ENCODE measurements around the gene LMX1B. TPM values are rescaled to one million over a fixed set of nuclear protein-coding genes. Genes with fewer than 3 reads are reported as not detected.

Gene LMX1B
- total and polyA plus RNA-seq, 3 donors from 2014 or later, result 2.8 to 7.6 (median 7.6) TPM

- no peak overlapping the region for H3K27ac ChIP-seq
- H3K4me1 ChIP-seq, result peaks cover 17% of the 10 kb centered on the region
- H3K27me3 ChIP-seq, result no peaks in the 10 kb centered on the region
- H3K36me3 ChIP-seq (ENCODE audit: low read depth, missing control alignments), result no peaks in the 10 kb centered on the region
- TF ChIP-seq POLR2A (IDR thresholded peaks at IDR 0.05) (no peak), CTCF (IDR thresholded peaks at IDR 0.05) (no peak)
- DNase-seq, result no peak
- no peaks in the 10 kb centered on the region for H3K9me3 ChIP-seq
- WGBS, 2 donors, result 62 to 72% methylated on average over 1 of the region's 1 CpG
- intact Hi-C loops (cut with DNase I; ENCODE audit: low total_unique reads), result no loop called here
- no peak overlapping the region for H3K4me3 ChIP-seq
Measured at GRCh38 chr9:126607086-126607485, 6.6 kb upstream of the LMX1B start.

- H3K9me3 ChIP-seq, result no peaks in the 10 kb centered on the region
- no peak overlapping the region for H3K4me3 ChIP-seq
- TF ChIP-seq POLR2A (IDR thresholded peaks at IDR 0.05), result no peak
- TF ChIP-seq CTCF (IDR thresholded peaks at IDR 0.05), result no peak
- no peak overlapping the region for H3K27ac ChIP-seq
- 83 to 85% methylated on average over 7 of the region's 7 CpGs for WGBS, 2 donors
- H3K4me1 ChIP-seq, result peaks cover 17% of the 10 kb centered on the region
- H3K27me3 ChIP-seq, result no peaks in the 10 kb centered on the region
- DNase-seq, result no peak
- H3K36me3 ChIP-seq (ENCODE audit: low read depth, missing control alignments), result no peaks in the 10 kb centered on the region
- intact Hi-C loops (cut with DNase I; ENCODE audit: low total_unique reads), result no loop called here
Measured at GRCh38 chr9:126607731-126608130, 6.0 kb upstream of the LMX1B start.

- intact Hi-C loops (cut with DNase I; ENCODE audit: low total_unique reads), result no loop called here
- no peak overlapping the region for H3K4me3 ChIP-seq
- peaks cover 17% of the 10 kb centered on the region for H3K4me1 ChIP-seq
- H3K36me3 ChIP-seq (ENCODE audit: low read depth, missing control alignments), result no peaks in the 10 kb centered on the region
- no peak overlapping the region for H3K27ac ChIP-seq
- H3K9me3 ChIP-seq, result no peaks in the 10 kb centered on the region
- no peak for TF ChIP-seq POLR2A (IDR thresholded peaks at IDR 0.05)
- no peak for TF ChIP-seq CTCF (IDR thresholded peaks at IDR 0.05)
- no peaks in the 10 kb centered on the region for H3K27me3 ChIP-seq
- DNase-seq, result no peak
- WGBS, 2 donors, result 78 to 88% methylated on average over 2 to 8 of the region's 8 CpGs
Measured at GRCh38 chr9:126608551-126608950, 5.2 kb upstream of the LMX1B start.

- no peaks in the 10 kb centered on the region for H3K36me3 ChIP-seq (ENCODE audit: low read depth, missing control alignments)
- 73 to 90% methylated on average over 3 to 6 of the region's 6 CpGs for WGBS, 2 donors
- H3K9me3 ChIP-seq, result no peaks in the 10 kb centered on the region
- H3K27ac ChIP-seq, result no peak overlapping the region
- peaks cover 17% of the 10 kb centered on the region for H3K4me1 ChIP-seq
- DNase-seq, result no peak
- intact Hi-C loops (cut with DNase I; ENCODE audit: low total_unique reads), result no loop called here
- no peaks in the 10 kb centered on the region for H3K27me3 ChIP-seq
- TF ChIP-seq POLR2A (IDR thresholded peaks at IDR 0.05), result no peak
- TF ChIP-seq CTCF (IDR thresholded peaks at IDR 0.05), result no peak
- no peak overlapping the region for H3K4me3 ChIP-seq
Measured at GRCh38 chr9:126609191-126609590, 4.5 kb upstream of the LMX1B start.

- TF ChIP-seq POLR2A (IDR thresholded peaks at IDR 0.05) (no peak), CTCF (IDR thresholded peaks at IDR 0.05) (no peak)
- Histone ChIP-seq H3K4me3 (peak overlapping the region in 1 of 2 donors; percentile 8), H3K4me1 (peaks cover 17% of the 10 kb centered on the region), H3K36me3 (ENCODE audit: low read depth, missing control alignments) (no peaks in the 10 kb centered on the region), H3K9me3 (no peaks in the 10 kb centered on the region), H3K27me3 (no peaks in the 10 kb centered on the region), H3K27ac (no peak overlapping the region)
- no peak for DNase-seq
- 14 to 22% methylated on average over 14 to 23 of the region's 23 CpGs for WGBS, 2 donors
- intact Hi-C loops (cut with DNase I; ENCODE audit: low total_unique reads), result no loop called here
Measured at GRCh38 chr9:126609711-126610388, 3.9 kb upstream of the LMX1B start.
